GM12873 (cell line): ENCODE data around the gene TEX13D.

Source experiments
- CTCF ChIP-seq: IDR thresholded peaks from 2 replicates; pipeline ENCODE4 v1.5.1; 2012; ENCODE audit warnings: low read depth, mild to moderate bottlenecking, moderate library complexity, low read length, control low read depth; ENCODE audit not compliant: insufficient read depth; ENCODE audit errors: missing control alignments

Gene TEX13D

GRCh38 chrX:124344246-124344645, 11.8 kb downstream of the TEX13D start:
- TF ChIP-seq CTCF: no peak

- TF ChIP-seq CTCF: no peak
Observed at GRCh38 chrX:124346117-124346876, 13.8 kb downstream of the TEX13D start, which contains the start of gene SH2D1A. SH2D1A (plus strand) TSS chrX:124346563; CDS start chrX:124346643, 80 bp downstream.

- no peak for TF ChIP-seq CTCF
Observed at GRCh38 chrX:124346877-124347241, 14.4 kb downstream of the TEX13D start.

GRCh38 chrX:124347242-124347641, 14.8 kb downstream of the TEX13D start:
- TF ChIP-seq CTCF: no peak

- no peak for TF ChIP-seq CTCF
Observed at GRCh38 chrX:124348182-124348581, 15.7 kb downstream of the TEX13D start.

GRCh38 chrX:124348885-124349453, 16.5 kb downstream of the TEX13D start:
- TF ChIP-seq CTCF: no peak

GRCh38 chrX:124354648-124355047, 22.2 kb downstream of the TEX13D start:
- TF ChIP-seq CTCF: no peak
